HepG2 (cell line): ENCODE data around the gene GLRX5. TPM values are rescaled to one million over a fixed set of nuclear protein-coding genes. Genes with fewer than 3 reads are reported as not detected.
A peak's percentile ranks its signal among the peaks of the same experiment; 100 is the strongest.

ENCODE experiments used
- ARID3A ChIP-seq: IDR thresholded peaks from 2 replicates; pipeline ENCODE4 v1.6.1; 2012; ENCODE audit warnings: low read depth, low read length, improper control_type of control experiment
- CBX2 ChIP-seq, 2 experiments: fragments of 200-600 bp in 1 of 2; sonication (generic); formaldehyde crosslinking in 1 of 2; IDR thresholded peaks; 2 replicates each; pipeline versions ENCODE4 v1.7.0 to v1.8.1; 2018 to 2022; ENCODE audit warnings: low read depth in 2 of 2, low read length in 1 of 2, mild to moderate bottlenecking in 1 of 2, missing genetic modification reagents in 1 of 2
- ELF3 ChIP-seq: IDR thresholded peaks from 2 replicates; pipeline ENCODE4 v1.6.1; 2016; ENCODE audit warnings: missing genetic modification reagents, missing compliant biosample characterization
- HDAC6 ChIP-seq: fragments of 200-600 bp; sonication (generic); IDR thresholded peaks from 2 replicates; pipeline ENCODE4 v1.7.0; 2017; ENCODE audit warnings: mild to moderate bottlenecking, antibody characterized with exemption, low read length, low read depth
- HNF4A ChIP-seq: sonication (generic); formaldehyde crosslinking; IDR thresholded peaks from 2 replicates; pipeline ENCODE4 v1.4.0; 2020; ENCODE audit warnings: missing genetic modification reagents
- MAX ChIP-seq: IDR thresholded peaks from 2 replicates; pipeline ENCODE4 v1.6.1; 2012; ENCODE audit warnings: inconsistent platforms
- MXD3 ChIP-seq: IDR thresholded peaks from 2 replicates; pipeline ENCODE4 v1.6.1; 2016; ENCODE audit warnings: mild to moderate bottlenecking, missing biosample characterization, missing genetic modification reagents
- RAD21 ChIP-seq: fragments of 450-650 bp; formaldehyde crosslinking; IDR thresholded peaks from 2 replicates; pipeline ENCODE4 v1.5.0; 2020; ENCODE audit warnings: mild to moderate bottlenecking
- SSRP1 ChIP-seq: IDR thresholded peaks from 2 replicates; pipeline ENCODE4 v1.6.1; 2016; ENCODE audit warnings: control low read depth
- ZFP82 ChIP-seq: sonication (generic); formaldehyde crosslinking; IDR thresholded peaks from 2 replicates; pipeline ENCODE4 v1.5.1; 2020; ENCODE audit warnings: mild to moderate bottlenecking, missing genetic modification reagents, borderline replicate concordance
- ZHX1 ChIP-seq: sonication (generic); formaldehyde crosslinking; IDR thresholded peaks from 2 replicates; pipeline ENCODE4 v1.8.1; 2022; ENCODE audit warnings: low read depth, mild to moderate bottlenecking, missing genetic modification reagents
- ZNF142 ChIP-seq: sonication (generic); formaldehyde crosslinking; IDR thresholded peaks from 2 replicates; pipeline ENCODE4 v1.4.0; 2020; ENCODE audit warnings: missing genetic modification reagents
- ZNF275 ChIP-seq: sonication (generic); formaldehyde crosslinking; IDR thresholded peaks from 2 replicates; pipeline ENCODE4 v1.8.0; 2022; ENCODE audit warnings: missing genetic modification reagents, mild to moderate bottlenecking, inconsistent platforms, borderline replicate concordance
- ZNF44 ChIP-seq: sonication (generic); formaldehyde crosslinking; IDR thresholded peaks from 2 replicates; pipeline ENCODE4 v1.5.1; 2020; ENCODE audit warnings: mild to moderate bottlenecking, missing genetic modification reagents
- ZNF484 ChIP-seq: sonication (generic); formaldehyde crosslinking; IDR thresholded peaks from 2 replicates; pipeline ENCODE4 v1.5.1; 2020; ENCODE audit warnings: mild to moderate bottlenecking, low read depth, missing genetic modification reagents, borderline replicate concordance
- ZNF776 ChIP-seq: sonication (generic); formaldehyde crosslinking; IDR thresholded peaks from 2 replicates; pipeline ENCODE4 v1.4.0; 2020; ENCODE audit warnings: mild to moderate bottlenecking, missing genetic modification reagents
- polyA plus RNA-seq, 8 experiments: library from polyadenylated mRNA; depleted of rRNA in 3 of 8; stranded (reverse) in 7 of 8; unstranded in 1 of 8; fragments of >200 nt; fragmentation: Illumina TruSeq in 4 of 8; extraction: Trizol in 4 of 8; gene quantifications; 2 replicates each; pipeline versions ENCODE4 v1.2.1 to v1.2.3, GENCODE V29; 2011 to 2016; ENCODE audit warnings: low read depth in 4 of 8, missing spikeins in 1 of 8, mixed read lengths in 1 of 8; ENCODE audit not compliant: insufficient read depth in 1 of 8
- total RNA-seq, 5 experiments: library from RNA; depleted of rRNA; stranded (reverse); fragments of >200 nt; fragmentation: Illumina TruSeq; extraction: Trizol; gene quantifications; 2 replicates each; pipeline ENCODE4 v1.2.3, GENCODE V29; 2016; ENCODE audit warnings: low read depth in 1 of 5

The GLRX5 gene
- total and polyA plus RNA-seq, 2 of the 13 experiments (the other 11 are each of a cell fraction or from before 2014, with no cell fraction given), result 122 to 146 TPM

GRCh38 chr14:95523051-95523814 lies 11.6 kb upstream of the GLRX5 start (continued):
- TF ChIP-seq ZHX1, result 0 out of 2 replicates have a peak, but pooled peaks have one; percentile 33
- TF ChIP-seq ZNF44, result 0 out of 2 replicates have a peak, but pooled peaks have one; percentile 34
- peak; percentile 80 for TF ChIP-seq ARID3A
- TF ChIP-seq CBX2 (IDR thresholded peaks at IDR 0.05; ENCODE audit: low read depth, low read length), result no peak
- no peak for TF ChIP-seq CBX2 (CRISPR knock-in tag; IDR thresholded peaks at IDR 0.05; ENCODE audit: low read depth)
- TF ChIP-seq HDAC6, result no peak
- no peak for TF ChIP-seq ZNF776 (CRISPR knock-in tag)
- TF ChIP-seq ZNF275 (CRISPR knock-in tag), result no peak
- peak; percentile 72 for TF ChIP-seq HNF4A
- TF ChIP-seq SSRP1, result 0 out of 2 replicates have a peak, but pooled peaks have one; percentile 18
- TF ChIP-seq MXD3 (CRISPR knock-in tag), result no peak
- peak; percentile 66 for TF ChIP-seq MAX
- TF ChIP-seq ZNF484 (CRISPR knock-in tag), result no peak
- TF ChIP-seq ZNF142, result peak; percentile 14; the same call in 1 of the 2 replicates
- no peak for TF ChIP-seq ZFP82 (CRISPR knock-in tag)
- no peak for TF ChIP-seq RAD21 (CRISPR knock-in tag)
- TF ChIP-seq ELF3, result peak; percentile 87
